GM23248 (cell line): Measurements from ENCODE around the gene RFTN1.

Source experiments
- EZH2 ChIP-seq: fragments of 200-600 bp; sonication (generic); IDR thresholded peaks from 2 replicates; pipeline ENCODE4 v1.6.1; 2018; ENCODE audit warnings: antibody characterized with exemption, mild to moderate bottlenecking; ENCODE audit not compliant: insufficient read depth, poor library complexity, severe bottlenecking
- EZH2phosphoT487 ChIP-seq: fragments of 200-600 bp; sonication (generic); IDR thresholded peaks from 2 replicates; pipeline ENCODE4 v1.6.1; 2018; ENCODE audit warnings: antibody characterized with exemption, moderate library complexity, mild to moderate bottlenecking, low read depth; ENCODE audit not compliant: insufficient read depth

DNA sequence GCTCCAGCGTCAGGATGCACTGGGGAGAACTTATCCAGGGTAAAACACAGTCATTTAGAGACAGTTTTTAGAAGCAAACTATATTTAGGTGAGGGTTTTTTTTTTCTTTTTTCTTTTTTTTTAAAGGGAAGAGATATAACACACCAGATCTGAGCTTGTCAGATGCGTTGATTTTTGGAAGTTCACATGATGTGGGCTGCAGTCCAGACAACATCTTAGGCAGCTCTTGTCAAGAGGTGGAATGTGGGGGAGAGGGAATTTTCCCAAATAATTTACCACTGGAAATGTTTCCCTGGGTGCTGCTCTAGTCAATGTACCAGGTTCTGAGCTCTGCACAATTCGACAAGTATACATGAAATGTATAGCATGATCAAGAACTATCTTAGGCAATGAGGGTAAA is 155.2 kb downstream of the RFTN1 start:
- TF ChIP-seq EZH2phosphoT487 (no peak), EZH2 (no peak)
